Heart right ventricle (tissue), 16 donors: ENCODE data around the gene CELA2B. TPM values are rescaled to one million over a fixed set of nuclear protein-coding genes. Genes with fewer than 3 reads are reported as not detected.
A peak's percentile ranks its signal among the peaks of the same experiment; 100 is the strongest.
"Not testable (repeated sequence)": the region's sequence is repeated elsewhere in the genome, so short reads cannot be mapped to it uniquely, and the experiment has no call there.

Source experiments
- ATAC-seq, 8 donors: fragments of 200-7000 bp; cut with Tn5 transposase; one replicate each; pipeline ENCODE4 v1.9.1; 2020; ENCODE audit warnings: mild to moderate bottlenecking in 8 of 8, moderate library complexity in 8 of 8, moderate number of reproducible peaks in 1 of 8
- DNase-seq, 2 donors: peaks; one replicate each; pipeline ENCODE4 v3.0.0-alpha.2; 2020
- H3K27ac ChIP-seq, 10 donors: fragments of 200-600 bp; sonication (generic) in 2 of 10; one replicate each; pipeline versions ENCODE4 v1.5.0 to v1.8.0; 2020 to 2022; ENCODE audit warnings: mild to moderate bottlenecking in 3 of 10
- H3K27me3 ChIP-seq, 7 donors: fragments of 200-600 bp; one replicate each; pipeline ENCODE4 v1.8.0; 2021 to 2022; ENCODE audit warnings: mild to moderate bottlenecking in 2 of 7
- H3K36me3 ChIP-seq, 9 donors: fragments of 200-600 bp; sonication (generic) in 1 of 9; one replicate each; pipeline versions ENCODE4 v1.5.0 to v1.8.0; 2020 to 2022; ENCODE audit warnings: mild to moderate bottlenecking in 2 of 9
- H3K4me1 ChIP-seq, 9 donors: fragments of 200-600 bp; sonication (generic) in 1 of 9; one replicate each; pipeline versions ENCODE4 v1.5.0 to v1.8.0; 2020 to 2022; ENCODE audit warnings: mild to moderate bottlenecking in 4 of 9
- H3K4me3 ChIP-seq, 10 donors: fragments of 200-600 bp; sonication (generic) in 2 of 10; one replicate each; pipeline versions ENCODE4 v1.5.0 to v1.8.0; 2020 to 2022; ENCODE audit warnings: mild to moderate bottlenecking in 7 of 10, moderate library complexity in 2 of 10
- H3K9me3 ChIP-seq, 11 donors: fragments of 200-600 bp in 10 of 11; sonication (generic) in 2 of 11; one replicate each; pipeline versions ENCODE4 v1.5.0 to v1.8.0; 2013 to 2022; ENCODE audit warnings: mild to moderate bottlenecking in 2 of 11, control low read depth in 1 of 11, moderate library complexity in 1 of 11
- CTCF ChIP-seq, 9 donors: fragments of 200-600 bp; sonication (generic) in 2 of 9; IDR thresholded peaks; one replicate each; pipeline versions ENCODE4 v1.5.0 to v1.8.0; 2021 to 2022; ENCODE audit warnings: antibody characterized with exemption in 9 of 9, mild to moderate bottlenecking in 5 of 9, moderate library complexity in 1 of 9
- WGBS, 2 donors: extraction: QIAGEN DNeasy Blood & Tissue Kit; methylation state at CpG; one replicate each; pipeline ENCODE4 v1.1.7; 2013; ENCODE audit warnings: inconsistent platforms in 1 of 2; 5-methylcytosine and 5-hydroxymethylcytosine counted together
- intact Hi-C, 10 donors: fragments of 100-400 bp; cut with DNase I; formaldehyde crosslinking; loops; one replicate each; pipeline versions ENCODE4 v1.11.1 to v1.14.2; 2022
- long read RNA-seq, 3 donors: library from polyadenylated mRNA; unstranded; transcript quantifications; one replicate each; pipeline ENCODE4 v2.0.0, GENCODE V29; 2020 to 2021
- polyA plus RNA-seq, 2 donors: library from polyadenylated mRNA; stranded (reverse); fragments of 200-250 nt; gene quantifications; one replicate each; pipeline ENCODE4 v1.2.3, GENCODE V29; 2013
- total RNA-seq, 10 donors: library from RNA; stranded (reverse); fragmentation: NEBNext Ultra II Directional in 3 of 10; extraction: Animal tissue kit (Norgen Biotek cat#: 25700) in 3 of 10; gene quantifications; one replicate each; pipeline versions ENCODE4 v1.2.1 to v1.2.4, GENCODE V29; 2021 to 2023
- donor health status: Arrhythmogenic right ventricular cardiomyopathy.
- donor health status: ischemic (EF 13 %, LVEDD 7.1; RV severe dilation, severe dysfunction).
- donor health status: healthy with polysubstance abuse.
- donor health status: DM: no; HTN: yes; CAD: no.
- donor health status: DM: no; HTN: no; CAD: no.
- donor health status: ischemic (EF 25% LVEDD 6.9; RV normal size, moderate dysfunction).
- donor health status: ischemic (EF 25% LVEDD 5.7; RV mildly dilated, moderate dysfunction).
- donor health status: healthy.
- donor health status: DM: yes; HTN: yes; CAD: no.
- donor health status: Ischemic cardiomyopathy.
- donor health status: ischemic (EF 35%, LVEDD 5.7; RV mildly dilated, moderate dysfunction).
- donor health status: nonischemic (EF 11% LVEDD 7.7; RV severe dilation, severe dysfunction).
- donor health status: DM: yes; HTN: yes; CAD: no.
- donor health status: PGD.
- donor health status: ischemic (EF 29% LVEDD 5.4; RV normal size, mild dysfunction).
- donor health status: nonischemic (EF 23%, LVEDD 6.1; RV moderate dilation, normal function).

The CELA2B gene
- not detected for total RNA-seq
- polyA plus RNA-seq, result not detected
- long read RNA-seq, donor 1, result 0 reads
- long read RNA-seq, donor 2, result 0 reads
- long read RNA-seq, donor 3, result 0 reads

DNA sequence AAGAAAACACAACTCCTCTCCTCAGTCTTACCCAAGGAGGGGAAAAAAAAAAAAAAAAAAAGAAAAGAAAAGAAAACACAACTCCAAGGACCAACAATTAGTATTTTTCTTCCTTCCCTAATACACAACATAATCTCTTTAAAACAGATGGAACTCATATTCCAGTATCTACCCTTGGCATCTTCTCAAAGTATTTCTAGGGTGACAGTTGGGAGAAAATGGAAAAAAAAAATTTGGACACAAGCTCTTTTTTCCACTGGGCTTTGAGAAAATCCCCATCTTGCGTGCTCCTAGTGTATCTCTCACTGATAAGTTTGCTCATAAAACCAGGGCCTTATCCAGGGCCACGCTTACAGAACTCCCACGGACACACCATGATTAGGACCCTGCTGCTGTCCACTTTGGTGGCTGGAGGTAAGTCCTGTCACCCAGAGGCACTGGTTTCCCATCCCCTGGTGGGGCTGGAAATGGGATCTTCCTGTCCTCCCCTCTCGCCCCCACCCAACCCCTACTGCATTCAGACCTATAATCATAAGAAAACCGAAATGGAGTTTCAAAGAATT, at the start of gene CELA2B:
Gene CELA2B (plus strand): TSS at position 353 of the 563 bp plus-strand sequence. CDS start 22 bp downstream, at position 375.
- no peak for DNase-seq
- H3K36me3 ChIP-seq, result no peaks in the 10 kb centered on the region
- no peaks in the 10 kb centered on the region for H3K27me3 ChIP-seq
- ATAC-seq, result no peak
- intact Hi-C loops, result no loop called here
- H3K9me3 ChIP-seq, result no peaks in the 10 kb centered on the region
- no peak for TF ChIP-seq CTCF (IDR thresholded peaks at IDR 0.05)
- WGBS, 2 donors, result 63 to 71% methylated on average over 5 of the region's 5 CpGs
- no peaks in the 10 kb centered on the region for H3K4me1 ChIP-seq
- H3K4me3 ChIP-seq, result no peak within 1 kb of the TSS
- H3K27ac ChIP-seq, result no peak within 1 kb of the TSS

- peaks cover 0 to 65% (median 0%) of the 10 kb centered on the region in 9 donors for H3K36me3 ChIP-seq
- 65 to 73% methylated on average over 30 of the region's 30 CpGs for WGBS, 2 donors
- no peaks in the 10 kb centered on the region for H3K27me3 ChIP-seq
- H3K4me3 ChIP-seq, result no peak overlapping the region
- DNase-seq (peak in 1 of 2 donors; percentile 26), ATAC-seq (peak in 7 of 8 donors; percentile 31 to 53 (median 43))
- intact Hi-C loops, result loop anchor here in 1 of 10 donors (5.0 kb wide), 1 partner anchor 99 kb away; no protein-coding TSS in a partner anchor
- peak in 3 of 9 donors; percentile 26 to 35 (median 28) for TF ChIP-seq CTCF (IDR thresholded peaks at IDR 0.05)
- peaks cover 5 to 41% (median 11%) of the 10 kb centered on the region in 9 donors for H3K4me1 ChIP-seq
- H3K9me3 ChIP-seq, result no peaks in the 10 kb centered on the region
- H3K27ac ChIP-seq, result peak overlapping the region in 2 of 10 donors; percentile 16 to 21
Measured at GRCh38 chr1:15426492-15427279, 49.2 kb upstream of the CELA2B start.

- H3K27ac ChIP-seq, result peak overlapping the region in 2 of 10 donors; percentile 9 to 16
- H3K4me3 ChIP-seq, result no peak overlapping the region
- peaks cover 0 to 65% (median 0%) of the 10 kb centered on the region in 9 donors for H3K36me3 ChIP-seq
- no peaks in the 10 kb centered on the region for H3K9me3 ChIP-seq
- no peaks in the 10 kb centered on the region for H3K27me3 ChIP-seq
- DNase-seq, result no peak
- ATAC-seq, result peak in 6 of 8 donors; percentile 4 to 59 (median 22)
- intact Hi-C loops, result loop anchor here in 1 of 10 donors (5.0 kb wide), 1 partner anchor 100 kb away; no protein-coding TSS in a partner anchor
- peaks cover 5 to 35% (median 11%) of the 10 kb centered on the region in 9 donors for H3K4me1 ChIP-seq
- 48 to 67% methylated on average over 6 of the region's 6 CpGs for WGBS, 2 donors
- no peak for TF ChIP-seq CTCF (IDR thresholded peaks at IDR 0.05)
Measured at GRCh38 chr1:15427280-15427666, 48.6 kb upstream of the CELA2B start.

- WGBS, 2 donors, result 93 to 98% methylated on average over 11 of the region's 11 CpGs
- not testable (repeated sequence) for DNase-seq, H3K4me3 ChIP-seq, H3K9me3 ChIP-seq, H3K27me3 ChIP-seq, ATAC-seq, H3K27ac ChIP-seq
- Histone ChIP-seq H3K36me3 (peaks cover 0 to 65% (median 0%) of the 10 kb centered on the region in 9 donors), H3K4me1 (peaks cover 5 to 29% (median 11%) of the 10 kb centered on the region in 9 donors)
- intact Hi-C loops, result loop anchor here in 1 of 10 donors (5.0 kb wide), 1 partner anchor 101 kb away; no protein-coding TSS in a partner anchor
Measured at GRCh38 chr1:15428252-15428651, 47.7 kb upstream of the CELA2B start.
